HUES48 (cell line): Measurements from ENCODE around the gene CLK3.
"Not testable (repeated sequence)": the region's sequence is repeated elsewhere in the genome, so short reads cannot be mapped to it uniquely, and the experiment has no call there.

Experiments used
- H3K27ac ChIP-seq: one replicate; pipeline ENCODE4 v1.7.0; 2013; ENCODE audit warnings: low read depth, low read length, inconsistent platforms
- H3K27me3 ChIP-seq: 2 replicates; pipeline ENCODE4 v1.6.1; 2013; ENCODE audit warnings: mild to moderate bottlenecking, low read length; ENCODE audit not compliant: control insufficient read depth, insufficient read depth
- H3K36me3 ChIP-seq: 2 replicates; pipeline ENCODE4 v1.6.1; 2013; ENCODE audit warnings: low read length; ENCODE audit not compliant: control insufficient read depth, insufficient read depth
- H3K4me1 ChIP-seq: 2 replicates; pipeline ENCODE4 v1.6.1; 2013; ENCODE audit warnings: mild to moderate bottlenecking, low read length; ENCODE audit not compliant: control insufficient read depth, insufficient read depth
- H3K4me3 ChIP-seq: 2 replicates; pipeline ENCODE4 v1.5.1; 2013; ENCODE audit warnings: mild to moderate bottlenecking, low read depth, low read length
- H3K9ac ChIP-seq: 2 replicates; pipeline ENCODE4 v1.6.1; 2013; ENCODE audit warnings: mild to moderate bottlenecking, low read depth, low read length, moderate library complexity
- H3K9me3 ChIP-seq: 2 replicates; pipeline ENCODE4 v1.6.1; 2013; ENCODE audit warnings: low read length; ENCODE audit not compliant: control insufficient read depth, insufficient read depth

The CLK3 gene

DNA sequence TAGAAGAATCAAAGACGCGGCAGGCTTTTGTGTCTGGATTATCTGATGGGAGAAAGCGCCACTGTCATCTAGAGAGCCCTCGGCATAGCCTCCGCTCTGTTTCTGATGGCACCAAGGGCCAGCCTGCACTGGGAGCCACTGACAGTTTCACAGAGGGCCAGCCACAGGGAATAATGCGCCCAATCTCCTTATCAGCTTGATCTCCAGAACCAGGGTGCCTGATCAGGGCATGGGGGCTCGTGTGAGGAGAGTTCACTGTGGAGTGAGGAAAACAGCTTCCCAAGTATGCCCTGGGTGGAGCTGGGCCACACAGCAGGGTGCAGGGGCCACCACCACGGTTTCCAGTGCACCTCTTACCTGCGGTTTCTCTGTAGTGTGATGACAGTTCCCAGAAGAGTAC, 29.8 kb upstream of the CLK3 start:
- Histone ChIP-seq H3K4me3 (no peak overlapping the region), H3K9me3 (no peaks in the 10 kb centered on the region), H3K27me3 (no peaks in the 10 kb centered on the region), H3K4me1 (peaks cover 7% of the 10 kb centered on the region; the same call in 1 of the 2 replicates), H3K9ac (no peak overlapping the region), H3K36me3 (peaks cover 78% of the 10 kb centered on the region), H3K27ac (no peak overlapping the region)

DNA sequence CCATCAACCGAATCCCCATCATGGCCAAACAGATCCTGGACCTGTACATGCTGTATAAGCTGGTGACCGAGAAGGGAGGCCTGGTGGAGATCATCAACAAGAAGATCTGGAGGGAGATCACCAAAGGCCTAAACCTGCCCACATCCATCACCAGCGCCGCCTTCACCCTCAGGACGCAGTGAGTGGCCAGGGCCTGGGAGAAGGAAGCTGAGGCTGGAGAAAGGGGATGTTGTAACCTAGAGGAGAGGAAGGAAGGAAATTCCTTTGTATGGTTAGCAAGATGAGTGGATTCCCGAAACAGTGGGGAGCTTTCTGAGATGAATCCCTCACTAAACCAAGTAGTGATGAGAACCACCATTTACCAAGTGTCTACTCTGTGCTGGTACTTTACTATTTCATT, 25.8 kb upstream of the CLK3 start:
- no peaks in the 10 kb centered on the region for H3K9me3 ChIP-seq
- H3K27ac ChIP-seq, result no peak overlapping the region
- H3K36me3 ChIP-seq, result peaks cover 91% of the 10 kb centered on the region
- no peak overlapping the region for H3K9ac ChIP-seq
- H3K4me3 ChIP-seq, result no peak overlapping the region
- no peaks in the 10 kb centered on the region for H3K27me3 ChIP-seq
- peaks cover 7% of the 10 kb centered on the region; the same call in 1 of the 2 replicates for H3K4me1 ChIP-seq

DNA sequence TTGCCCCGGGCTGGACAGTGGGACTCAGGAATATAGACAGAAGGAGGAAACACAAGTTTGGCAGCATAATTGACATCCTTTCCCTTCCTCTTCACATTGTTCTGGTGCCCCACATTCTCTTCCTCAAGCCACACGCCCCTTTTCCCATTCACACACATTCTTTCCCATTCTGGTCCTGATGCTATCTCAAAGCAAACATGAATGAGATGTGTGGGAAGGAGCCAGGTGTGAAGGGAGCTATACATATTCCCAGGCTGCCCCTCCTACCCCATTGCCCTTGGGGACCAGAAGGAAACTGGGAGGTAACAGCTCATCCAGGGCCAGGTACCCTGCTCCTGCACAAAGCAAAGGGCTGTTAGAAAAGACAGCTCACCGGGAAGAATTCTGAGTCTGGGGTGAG, 23.4 kb upstream of the CLK3 start:
- Histone ChIP-seq H3K9ac (no peak overlapping the region), H3K36me3 (peaks cover 80% of the 10 kb centered on the region), H3K4me3 (no peak overlapping the region), H3K4me1 (peaks cover 7% of the 10 kb centered on the region; the same call in 1 of the 2 replicates), H3K9me3 (no peaks in the 10 kb centered on the region), H3K27me3 (no peaks in the 10 kb centered on the region), H3K27ac (no peak overlapping the region)

DNA sequence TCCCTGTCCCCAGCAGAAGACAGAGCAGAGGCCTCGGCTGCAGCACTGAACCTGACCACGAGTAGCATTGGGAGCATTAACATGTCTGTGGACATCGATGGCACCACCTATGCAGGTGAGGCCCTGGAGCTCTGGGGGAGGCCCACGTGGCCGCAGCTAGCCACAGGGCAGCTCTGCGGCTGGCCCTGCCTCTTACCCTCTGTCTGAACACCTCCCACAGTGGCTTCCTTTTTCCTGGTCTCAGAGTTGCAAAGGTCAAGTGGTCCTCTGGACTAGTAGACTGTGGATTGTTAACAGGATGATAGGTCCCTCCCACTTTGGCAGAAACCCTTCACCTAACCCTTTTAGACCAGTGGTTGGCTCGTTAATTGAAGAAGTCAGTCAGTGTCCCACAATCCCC, 22.5 kb upstream of the CLK3 start:
- Histone ChIP-seq H3K4me1 (peaks cover 9% of the 10 kb centered on the region; the same call in 1 of the 2 replicates), H3K4me3 (no peak overlapping the region), H3K36me3 (peaks cover 74% of the 10 kb centered on the region), H3K27me3 (no peaks in the 10 kb centered on the region), H3K9me3 (no peaks in the 10 kb centered on the region), H3K27ac (no peak overlapping the region), H3K9ac (no peak overlapping the region)

DNA sequence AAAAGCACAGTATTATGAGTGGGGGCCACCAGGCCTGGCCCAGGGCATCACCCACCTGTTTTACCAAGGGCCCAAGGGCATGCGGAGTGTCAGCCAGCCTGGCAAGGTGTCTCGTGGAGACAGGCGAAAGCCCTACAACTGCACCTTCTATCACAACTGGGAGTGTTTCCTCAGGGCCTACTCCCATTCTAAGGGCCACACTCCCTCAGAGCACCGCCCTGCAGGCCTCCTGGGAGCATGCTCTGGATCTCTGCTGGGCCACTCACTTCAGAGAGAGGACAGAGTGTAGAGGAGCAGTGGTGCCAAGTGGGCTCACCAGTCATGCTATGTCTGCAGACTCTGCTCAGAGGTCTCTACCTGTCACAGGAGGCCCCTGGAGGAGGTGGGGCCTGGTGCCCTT, 21.2 kb upstream of the CLK3 start:
- Histone ChIP-seq H3K36me3 (peaks cover 70% of the 10 kb centered on the region), H3K9ac (no peak overlapping the region)

DNA sequence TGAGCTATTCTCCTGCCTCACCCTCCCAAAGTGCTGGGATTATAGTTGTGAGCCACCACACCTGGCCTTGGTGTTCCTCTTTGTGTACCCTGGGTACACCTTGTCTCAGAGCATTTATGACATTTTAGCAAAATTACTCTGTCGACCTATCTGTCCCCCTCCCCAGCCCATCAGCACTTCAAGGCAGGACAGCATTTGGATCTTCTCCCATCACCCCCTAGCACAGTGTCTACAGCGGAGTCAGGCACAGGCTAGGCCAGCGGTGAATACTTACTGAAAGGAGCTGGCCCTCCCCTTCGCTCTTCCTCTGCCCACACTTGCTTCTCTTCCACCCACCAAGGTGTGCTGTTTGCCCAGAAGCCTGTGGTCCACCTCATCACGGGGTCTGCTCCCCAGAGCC, 20.4 kb upstream of the CLK3 start:
- no peaks in the 10 kb centered on the region for H3K27me3 ChIP-seq
- H3K36me3 ChIP-seq, result peaks cover 62% of the 10 kb centered on the region
- H3K9ac ChIP-seq, result no peak overlapping the region
- no peak overlapping the region for H3K27ac ChIP-seq
- H3K4me1 ChIP-seq, result 0 out of 2 replicates have a peak, but pooled peaks cover 2% of the 10 kb centered on the region
- H3K9me3 ChIP-seq, result no peaks in the 10 kb centered on the region
- no peak overlapping the region for H3K4me3 ChIP-seq

More for the DNA sequence above, 21.2 kb upstream of the CLK3 start:
- H3K9me3 ChIP-seq, result no peaks in the 10 kb centered on the region
- no peaks in the 10 kb centered on the region for H3K27me3 ChIP-seq
- H3K4me1 ChIP-seq, result 0 out of 2 replicates have a peak, but pooled peaks cover 2% of the 10 kb centered on the region
- no peak overlapping the region for H3K4me3 ChIP-seq
- no peak overlapping the region for H3K27ac ChIP-seq

DNA sequence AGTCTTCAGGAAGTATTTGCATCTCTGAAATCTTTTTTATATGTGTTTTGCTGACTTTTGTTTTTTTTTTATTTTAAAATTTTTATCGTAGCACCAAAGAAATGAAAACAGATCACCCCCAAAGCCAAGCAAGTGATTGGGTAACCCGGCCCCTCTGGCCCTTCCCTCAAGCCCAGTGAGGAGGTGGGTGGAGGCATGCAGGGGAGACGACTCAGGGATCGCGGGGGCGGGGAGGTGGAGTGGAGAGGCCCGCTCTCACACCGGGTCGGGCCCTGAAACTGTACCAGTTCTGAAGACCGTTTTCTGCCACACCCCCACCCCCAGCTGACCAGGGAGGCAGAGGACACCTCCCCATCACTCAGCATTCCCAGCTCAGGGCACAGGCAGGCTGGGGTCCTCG, 18.9 kb upstream of the CLK3 start:
- not testable (repeated sequence) for H3K4me1 ChIP-seq, H3K9me3 ChIP-seq, H3K9ac ChIP-seq, H3K4me3 ChIP-seq, H3K27me3 ChIP-seq, H3K27ac ChIP-seq
- peaks cover 47% of the 10 kb centered on the region for H3K36me3 ChIP-seq

DNA sequence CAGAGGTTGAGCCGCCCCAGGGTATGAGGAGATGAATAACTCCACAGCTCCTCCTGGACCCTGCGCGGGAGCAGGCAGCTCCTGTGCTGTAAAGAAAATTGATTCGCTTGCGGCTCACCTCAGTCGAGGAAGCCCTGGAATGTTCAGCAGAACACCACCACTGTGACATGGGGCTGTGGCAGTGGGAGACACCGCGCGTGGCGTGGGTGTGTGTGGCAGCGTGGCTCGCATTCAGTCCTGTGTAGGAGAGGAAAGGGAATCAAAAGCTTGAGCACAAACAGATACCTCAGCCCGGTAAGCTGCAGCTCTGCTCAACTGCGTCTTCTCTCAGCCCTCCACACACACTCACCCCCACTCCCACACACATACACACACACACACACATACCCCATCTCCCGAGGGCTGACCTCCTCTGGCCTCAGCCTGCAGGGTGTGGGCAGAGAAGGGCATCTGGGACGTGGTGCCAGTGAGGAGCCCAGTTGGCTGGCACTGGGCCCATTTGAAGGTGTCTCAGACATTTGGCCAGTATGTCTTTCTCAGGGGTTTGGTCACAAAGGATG, 18.4 kb upstream of the CLK3 start:
- H3K9ac ChIP-seq, H3K9me3 ChIP-seq, H3K4me1 ChIP-seq, H3K4me3 ChIP-seq, H3K27me3 ChIP-seq, H3K27ac ChIP-seq: not testable (repeated sequence)
- H3K36me3 ChIP-seq, result peaks cover 42% of the 10 kb centered on the region

DNA sequence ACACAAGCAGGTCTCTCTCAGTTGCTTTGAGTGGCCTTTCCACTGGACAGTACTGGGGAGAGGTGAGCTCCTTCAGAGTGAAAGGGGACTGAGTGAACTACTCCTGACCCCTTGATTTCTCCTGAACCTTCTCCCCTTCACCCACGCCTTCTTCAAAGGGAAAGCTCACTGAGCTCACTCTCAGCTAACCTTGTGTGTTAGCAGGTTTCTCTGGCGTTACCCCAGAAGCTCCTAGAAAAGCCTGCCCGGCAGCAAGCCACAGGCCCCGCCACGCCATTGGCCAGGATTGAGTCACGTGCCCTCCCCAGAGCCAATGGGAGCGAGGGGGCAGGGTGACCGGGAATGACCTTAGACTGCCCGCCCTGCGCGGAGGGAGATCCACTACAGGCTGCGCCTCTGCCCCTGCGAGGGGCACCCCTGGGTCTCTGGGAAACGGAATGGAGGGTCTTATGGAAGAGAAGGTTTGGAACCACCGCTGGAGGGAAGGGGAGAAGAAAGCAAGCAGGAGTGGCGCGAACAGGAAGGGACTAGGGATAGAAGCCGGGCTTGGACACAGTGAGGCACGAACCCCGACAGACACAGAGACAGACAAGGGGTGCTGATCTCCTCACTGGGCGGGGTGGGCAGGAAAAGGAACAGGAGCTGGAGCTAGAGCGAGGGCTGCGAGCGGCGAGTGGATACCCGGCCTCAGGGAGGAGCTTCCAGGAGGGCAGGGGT, 17.4 kb upstream of the CLK3 start:
- Histone ChIP-seq H3K27ac (no peak overlapping the region), H3K4me3 (peak overlapping the region; percentile 29; the same call in 1 of the 2 replicates), H3K27me3 (no peaks in the 10 kb centered on the region), H3K4me1 (0 out of 2 replicates have a peak, but pooled peaks cover 2% of the 10 kb centered on the region), H3K9me3 (no peaks in the 10 kb centered on the region), H3K36me3 (peaks cover 32% of the 10 kb centered on the region), H3K9ac (peak overlapping the region; percentile 24; the same call in 1 of the 2 replicates)

DNA sequence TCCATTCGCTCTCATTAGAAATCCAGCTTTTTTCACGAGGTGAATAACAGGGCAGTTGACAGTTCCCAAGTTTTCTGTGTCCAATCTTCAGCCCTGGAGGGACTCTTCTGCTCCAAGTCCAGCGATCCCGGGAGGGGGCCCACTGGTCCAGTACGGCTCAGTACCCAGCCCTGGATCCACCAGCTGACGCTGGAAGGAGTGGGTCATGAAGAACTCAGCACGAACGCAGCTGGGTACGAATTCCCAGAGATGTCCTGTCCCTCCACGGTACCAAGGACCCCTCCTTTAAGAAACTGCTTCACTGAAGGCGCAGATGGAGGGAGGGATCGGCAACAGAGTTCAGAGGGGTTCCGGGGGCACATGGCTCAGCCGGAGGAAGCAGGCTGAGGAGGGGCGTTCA, 16.5 kb upstream of the CLK3 start:
- Histone ChIP-seq H3K27ac (no peak overlapping the region), H3K4me3 (no peak overlapping the region), H3K27me3 (no peaks in the 10 kb centered on the region), H3K36me3 (peaks cover 24% of the 10 kb centered on the region), H3K9me3 (no peaks in the 10 kb centered on the region), H3K4me1 (0 out of 2 replicates have a peak, but pooled peaks cover 2% of the 10 kb centered on the region), H3K9ac (no peak overlapping the region)

DNA sequence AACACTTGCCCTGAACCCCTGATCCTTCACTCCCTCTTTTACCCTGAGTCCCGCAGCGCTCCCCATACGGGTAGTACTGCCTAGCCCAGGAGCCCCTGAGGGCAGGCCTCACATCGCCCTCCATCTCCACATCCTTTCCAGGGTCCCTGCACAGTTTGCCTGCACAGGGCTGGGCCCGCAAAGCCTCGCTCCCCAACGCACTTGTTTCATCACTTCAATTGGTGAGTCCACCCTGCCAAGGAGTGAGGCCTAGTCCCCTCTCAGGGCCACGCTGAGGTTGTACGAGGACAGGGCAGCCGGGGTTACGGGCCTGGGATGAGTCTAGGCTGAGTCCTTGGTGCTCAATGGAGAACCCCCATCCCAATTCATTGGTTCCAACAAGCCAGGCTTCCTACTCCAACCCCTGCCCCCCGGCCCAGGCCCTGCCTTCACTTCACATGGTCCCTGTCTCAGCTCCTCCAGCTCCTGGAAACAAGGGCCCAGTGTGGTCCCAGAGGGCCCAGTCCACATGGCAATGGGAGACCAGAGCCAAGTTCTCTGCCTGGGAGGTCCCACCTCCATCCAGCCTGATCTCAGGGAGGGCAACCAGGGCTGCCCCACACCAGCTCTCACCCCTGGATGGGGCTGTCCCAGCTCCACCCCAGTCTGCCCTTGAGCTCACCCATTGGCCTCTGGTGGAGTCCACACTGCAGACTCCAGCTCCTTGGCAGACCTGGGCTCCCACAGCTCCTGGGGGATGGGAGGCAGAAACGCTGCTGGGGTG, 12.4 kb upstream of the CLK3 start:
- no peak overlapping the region for H3K9ac ChIP-seq
- H3K27ac ChIP-seq, result no peak overlapping the region
- H3K9me3 ChIP-seq, result no peaks in the 10 kb centered on the region
- no peak overlapping the region for H3K4me3 ChIP-seq
- no peaks in the 10 kb centered on the region for H3K4me1 ChIP-seq
- H3K27me3 ChIP-seq, result peaks cover 6% of the 10 kb centered on the region; the same call in 1 of the 2 replicates
- peaks cover 4% of the 10 kb centered on the region; the same call in 1 of the 2 replicates for H3K36me3 ChIP-seq
